ENCODE data around the gene DNM3. TPM values are rescaled to one million over a fixed set of nuclear protein-coding genes. Genes with fewer than 3 reads are reported as not detected.
A peak's percentile ranks its signal among the peaks of the same experiment; 100 is the strongest.

Gene DNM3
- total and polyA plus RNA-seq, 2 experiments from 2014 or later = 5.2 to 12.2 TPM

DNA sequence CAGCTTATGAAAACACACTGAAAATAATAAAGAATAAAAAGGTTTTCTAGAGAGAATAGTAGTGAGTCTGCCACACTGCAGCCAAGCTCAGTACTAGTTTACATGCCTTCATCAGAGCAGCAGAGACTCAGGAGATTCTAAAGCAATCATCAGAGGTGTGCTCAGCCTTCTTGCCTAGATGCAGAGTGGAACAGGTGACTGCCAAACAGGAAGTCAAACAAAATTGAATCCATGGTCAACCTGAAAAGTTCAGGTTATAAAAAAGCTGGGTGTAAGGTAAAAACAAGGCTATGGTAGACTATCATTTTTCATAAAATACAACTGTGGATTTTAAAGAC, 413.9 kb downstream of the DNM3 start:
- no peaks in the 10 kb centered on the region for H3K27me3 ChIP-seq (ENCODE audit: insufficient read depth)
- Mint-ChIP-seq H3K9me3 (no peaks in the 10 kb centered on the region; the same call in 2 of the 3 replicates), H3K4me3 (no peak overlapping the region), H3K27ac (no peak overlapping the region), H3K27me3 (ENCODE audit: insufficient read depth, low read depth, poor library complexity) (no peaks in the 10 kb centered on the region), H3K36me3 (ENCODE audit: low read depth) (no peaks in the 10 kb centered on the region), H3K4me1 (peaks cover 6% of the 10 kb centered on the region; the same call in 2 of the 3 replicates)
- no peaks in the 10 kb centered on the region for H4K20me1 ChIP-seq (replicated peaks; ENCODE audit: insufficient read depth)
- H2AFZ ChIP-seq = no peak overlapping the region
- TF ChIP-seq, protein P1, sequence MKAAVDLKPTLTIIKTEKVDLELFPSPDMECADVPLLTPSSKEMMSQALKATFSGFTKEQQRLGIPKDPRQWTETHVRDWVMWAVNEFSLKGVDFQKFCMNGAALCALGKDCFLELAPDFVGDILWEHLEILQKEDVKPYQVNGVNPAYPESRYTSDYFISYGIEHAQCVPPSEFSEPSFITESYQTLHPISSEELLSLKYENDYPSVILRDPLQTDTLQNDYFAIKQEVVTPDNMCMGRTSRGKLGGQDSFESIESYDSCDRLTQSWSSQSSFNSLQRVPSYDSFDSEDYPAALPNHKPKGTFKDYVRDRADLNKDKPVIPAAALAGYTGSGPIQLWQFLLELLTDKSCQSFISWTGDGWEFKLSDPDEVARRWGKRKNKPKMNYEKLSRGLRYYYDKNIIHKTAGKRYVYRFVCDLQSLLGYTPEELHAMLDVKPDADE (IDR thresholded peaks at IDR 0.05) = no peak
- TF ChIP-seq POLR2AphosphoS5 (IDR thresholded peaks at IDR 0.05; ENCODE audit: low read depth) = no peak
- no peak for TF ChIP-seq EZH2 (IDR thresholded peaks at IDR 0.05; ENCODE audit: low read depth, unreplicated experiment)
- TF ChIP-seq CREB1 (CRISPR knock-in tag; IDR thresholded peaks at IDR 0.05; ENCODE audit: low read depth) = no peak
- TF ChIP-seq EZH2phosphoT487 (IDR thresholded peaks at IDR 0.05; ENCODE audit: unreplicated experiment) = no peak
- no peak for TF ChIP-seq NANOG (IDR thresholded peaks at IDR 0.05; ENCODE audit: borderline replicate concordance)
- no peak for TF ChIP-seq ZNF114 (CRISPR knock-in tag; IDR thresholded peaks at IDR 0.05)
- no peak for TF ChIP-seq ZNF331 (CRISPR knock-in tag; IDR thresholded peaks at IDR 0.05; ENCODE audit: low read depth)
- no peak for TF ChIP-seq STAT1 (IDR thresholded peaks at IDR 0.05; ENCODE audit: unreplicated experiment)
- TF ChIP-seq, protein P2, sequence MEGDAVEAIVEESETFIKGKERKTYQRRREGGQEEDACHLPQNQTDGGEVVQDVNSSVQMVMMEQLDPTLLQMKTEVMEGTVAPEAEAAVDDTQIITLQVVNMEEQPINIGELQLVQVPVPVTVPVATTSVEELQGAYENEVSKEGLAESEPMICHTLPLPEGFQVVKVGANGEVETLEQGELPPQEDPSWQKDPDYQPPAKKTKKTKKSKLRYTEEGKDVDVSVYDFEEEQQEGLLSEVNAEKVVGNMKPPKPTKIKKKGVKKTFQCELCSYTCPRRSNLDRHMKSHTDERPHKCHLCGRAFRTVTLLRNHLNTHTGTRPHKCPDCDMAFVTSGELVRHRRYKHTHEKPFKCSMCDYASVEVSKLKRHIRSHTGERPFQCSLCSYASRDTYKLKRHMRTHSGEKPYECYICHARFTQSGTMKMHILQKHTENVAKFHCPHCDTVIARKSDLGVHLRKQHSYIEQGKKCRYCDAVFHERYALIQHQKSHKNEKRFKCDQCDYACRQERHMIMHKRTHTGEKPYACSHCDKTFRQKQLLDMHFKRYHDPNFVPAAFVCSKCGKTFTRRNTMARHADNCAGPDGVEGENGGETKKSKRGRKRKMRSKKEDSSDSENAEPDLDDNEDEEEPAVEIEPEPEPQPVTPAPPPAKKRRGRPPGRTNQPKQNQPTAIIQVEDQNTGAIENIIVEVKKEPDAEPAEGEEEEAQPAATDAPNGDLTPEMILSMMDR (conservative IDR thresholded peaks at IDR 0.05; ENCODE audit: low read depth in 2 of 2) = no peak
- TF ChIP-seq, protein P3, sequence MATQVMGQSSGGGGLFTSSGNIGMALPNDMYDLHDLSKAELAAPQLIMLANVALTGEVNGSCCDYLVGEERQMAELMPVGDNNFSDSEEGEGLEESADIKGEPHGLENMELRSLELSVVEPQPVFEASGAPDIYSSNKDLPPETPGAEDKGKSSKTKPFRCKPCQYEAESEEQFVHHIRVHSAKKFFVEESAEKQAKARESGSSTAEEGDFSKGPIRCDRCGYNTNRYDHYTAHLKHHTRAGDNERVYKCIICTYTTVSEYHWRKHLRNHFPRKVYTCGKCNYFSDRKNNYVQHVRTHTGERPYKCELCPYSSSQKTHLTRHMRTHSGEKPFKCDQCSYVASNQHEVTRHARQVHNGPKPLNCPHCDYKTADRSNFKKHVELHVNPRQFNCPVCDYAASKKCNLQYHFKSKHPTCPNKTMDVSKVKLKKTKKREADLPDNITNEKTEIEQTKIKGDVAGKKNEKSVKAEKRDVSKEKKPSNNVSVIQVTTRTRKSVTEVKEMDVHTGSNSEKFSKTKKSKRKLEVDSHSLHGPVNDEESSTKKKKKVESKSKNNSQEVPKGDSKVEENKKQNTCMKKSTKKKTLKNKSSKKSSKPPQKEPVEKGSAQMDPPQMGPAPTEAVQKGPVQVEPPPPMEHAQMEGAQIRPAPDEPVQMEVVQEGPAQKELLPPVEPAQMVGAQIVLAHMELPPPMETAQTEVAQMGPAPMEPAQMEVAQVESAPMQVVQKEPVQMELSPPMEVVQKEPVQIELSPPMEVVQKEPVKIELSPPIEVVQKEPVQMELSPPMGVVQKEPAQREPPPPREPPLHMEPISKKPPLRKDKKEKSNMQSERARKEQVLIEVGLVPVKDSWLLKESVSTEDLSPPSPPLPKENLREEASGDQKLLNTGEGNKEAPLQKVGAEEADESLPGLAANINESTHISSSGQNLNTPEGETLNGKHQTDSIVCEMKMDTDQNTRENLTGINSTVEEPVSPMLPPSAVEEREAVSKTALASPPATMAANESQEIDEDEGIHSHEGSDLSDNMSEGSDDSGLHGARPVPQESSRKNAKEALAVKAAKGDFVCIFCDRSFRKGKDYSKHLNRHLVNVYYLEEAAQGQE (IDR thresholded peaks at IDR 0.05; ENCODE audit: unreplicated experiment) = no peak
- no peak for TF ChIP-seq JUNB (IDR thresholded peaks at IDR 0.05; ENCODE audit: unreplicated experiment)
- TF ChIP-seq, protein P4, sequence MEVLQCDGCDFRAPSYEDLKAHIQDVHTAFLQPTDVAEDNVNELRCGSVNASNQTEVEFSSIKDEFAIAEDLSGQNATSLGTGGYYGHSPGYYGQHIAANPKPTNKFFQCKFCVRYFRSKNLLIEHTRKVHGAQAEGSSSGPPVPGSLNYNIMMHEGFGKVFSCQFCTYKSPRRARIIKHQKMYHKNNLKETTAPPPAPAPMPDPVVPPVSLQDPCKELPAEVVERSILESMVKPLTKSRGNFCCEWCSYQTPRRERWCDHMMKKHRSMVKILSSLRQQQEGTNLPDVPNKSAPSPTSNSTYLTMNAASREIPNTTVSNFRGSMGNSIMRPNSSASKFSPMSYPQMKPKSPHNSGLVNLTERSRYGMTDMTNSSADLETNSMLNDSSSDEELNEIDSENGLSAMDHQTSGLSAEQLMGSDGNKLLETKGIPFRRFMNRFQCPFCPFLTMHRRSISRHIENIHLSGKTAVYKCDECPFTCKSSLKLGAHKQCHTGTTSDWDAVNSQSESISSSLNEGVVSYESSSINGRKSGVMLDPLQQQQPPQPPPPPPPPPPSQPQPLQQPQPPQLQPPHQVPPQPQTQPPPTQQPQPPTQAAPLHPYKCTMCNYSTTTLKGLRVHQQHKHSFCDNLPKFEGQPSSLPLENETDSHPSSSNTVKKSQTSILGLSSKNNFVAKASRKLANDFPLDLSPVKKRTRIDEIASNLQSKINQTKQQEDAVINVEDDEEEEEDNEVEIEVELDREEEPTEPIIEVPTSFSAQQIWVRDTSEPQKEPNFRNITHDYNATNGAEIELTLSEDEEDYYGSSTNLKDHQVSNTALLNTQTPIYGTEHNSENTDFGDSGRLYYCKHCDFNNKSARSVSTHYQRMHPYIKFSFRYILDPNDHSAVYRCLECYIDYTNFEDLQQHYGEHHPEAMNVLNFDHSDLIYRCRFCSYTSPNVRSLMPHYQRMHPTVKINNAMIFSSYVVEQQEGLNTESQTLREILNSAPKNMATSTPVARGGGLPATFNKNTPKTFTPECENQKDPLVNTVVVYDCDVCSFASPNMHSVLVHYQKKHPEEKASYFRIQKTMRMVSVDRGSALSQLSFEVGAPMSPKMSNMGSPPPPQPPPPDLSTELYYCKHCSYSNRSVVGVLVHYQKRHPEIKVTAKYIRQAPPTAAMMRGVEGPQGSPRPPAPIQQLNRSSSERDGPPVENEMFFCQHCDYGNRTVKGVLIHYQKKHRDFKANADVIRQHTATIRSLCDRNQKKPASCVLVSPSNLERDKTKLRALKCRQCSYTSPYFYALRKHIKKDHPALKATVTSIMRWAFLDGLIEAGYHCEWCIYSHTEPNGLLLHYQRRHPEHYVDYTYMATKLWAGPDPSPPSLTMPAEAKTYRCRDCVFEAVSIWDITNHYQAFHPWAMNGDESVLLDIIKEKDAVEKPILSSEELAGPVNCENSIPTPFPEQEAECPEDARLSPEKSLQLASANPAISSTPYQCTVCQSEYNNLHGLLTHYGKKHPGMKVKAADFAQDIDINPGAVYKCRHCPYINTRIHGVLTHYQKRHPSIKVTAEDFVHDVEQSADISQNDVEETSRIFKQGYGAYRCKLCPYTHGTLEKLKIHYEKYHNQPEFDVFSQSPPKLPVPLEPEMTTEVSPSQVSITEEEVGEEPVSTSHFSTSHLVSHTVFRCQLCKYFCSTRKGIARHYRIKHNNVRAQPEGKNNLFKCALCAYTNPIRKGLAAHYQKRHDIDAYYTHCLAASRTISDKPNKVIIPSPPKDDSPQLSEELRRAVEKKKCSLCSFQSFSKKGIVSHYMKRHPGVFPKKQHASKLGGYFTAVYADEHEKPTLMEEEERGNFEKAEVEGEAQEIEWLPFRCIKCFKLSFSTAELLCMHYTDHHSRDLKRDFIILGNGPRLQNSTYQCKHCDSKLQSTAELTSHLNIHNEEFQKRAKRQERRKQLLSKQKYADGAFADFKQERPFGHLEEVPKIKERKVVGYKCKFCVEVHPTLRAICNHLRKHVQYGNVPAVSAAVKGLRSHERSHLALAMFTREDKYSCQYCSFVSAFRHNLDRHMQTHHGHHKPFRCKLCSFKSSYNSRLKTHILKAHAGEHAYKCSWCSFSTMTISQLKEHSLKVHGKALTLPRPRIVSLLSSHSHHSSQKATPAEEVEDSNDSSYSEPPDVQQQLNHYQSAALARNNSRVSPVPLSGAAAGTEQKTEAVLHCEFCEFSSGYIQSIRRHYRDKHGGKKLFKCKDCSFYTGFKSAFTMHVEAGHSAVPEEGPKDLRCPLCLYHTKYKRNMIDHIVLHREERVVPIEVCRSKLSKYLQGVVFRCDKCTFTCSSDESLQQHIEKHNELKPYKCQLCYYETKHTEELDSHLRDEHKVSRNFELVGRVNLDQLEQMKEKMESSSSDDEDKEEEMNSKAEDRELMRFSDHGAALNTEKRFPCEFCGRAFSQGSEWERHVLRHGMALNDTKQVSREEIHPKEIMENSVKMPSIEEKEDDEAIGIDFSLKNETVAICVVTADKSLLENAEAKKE (CRISPR knock-in tag; IDR thresholded peaks at IDR 0.05) = no peak
- no peaks in the 10 kb centered on the region for H3K79me2 ChIP-seq (replicated peaks; ENCODE audit: insufficient read depth)
- H3K9me2 ChIP-seq (ENCODE audit: insufficient read depth) = no peaks in the 10 kb centered on the region
- H3K4me3 ChIP-seq = no peak overlapping the region
- no peak overlapping the region for H3K27ac ChIP-seq (ENCODE audit: low read depth)
- peak; percentile 6 for DNase-seq (ENCODE audit: low spot score)
- no peak for ATAC-seq
- no peaks in the 10 kb centered on the region for H3F3A ChIP-seq (replicated peaks; ENCODE audit: low read depth)
- H3K4me2 ChIP-seq = no peak overlapping the region
- no peaks in the 10 kb centered on the region for H3K4me1 ChIP-seq (ENCODE audit: insufficient read depth)
- H3K36me3 ChIP-seq (ENCODE audit: insufficient read depth) = no peaks in the 10 kb centered on the region
